IPS-18c (cell line): Measurements from ENCODE around the gene KL.

Experiments used
- H3K4me3 ChIP-seq: 2 replicates; pipeline ENCODE4 v1.7.0; 2013; ENCODE audit warnings: low read depth, mild to moderate bottlenecking, low read length, moderate library complexity; ENCODE audit not compliant: insufficient read depth
- H3K9me3 ChIP-seq: one replicate; pipeline ENCODE4 v1.6.1; 2013; ENCODE audit warnings: mild to moderate bottlenecking, low read length, moderate library complexity; ENCODE audit not compliant: control insufficient read depth, insufficient read depth

KL gene

GRCh38 chr13:33016414-33017322 is at the start of gene KL:
Gene KL (plus strand): TSS chr13:33016423. CDS start chr13:33016441, 18 bp downstream.
- Histone ChIP-seq H3K9me3 (no peaks in the 10 kb centered on the region), H3K4me3 (peak within 1 kb of the TSS; percentile 49)

GRCh38 chr13:32967584-32968182 is 48.5 kb upstream of the KL start:
- Histone ChIP-seq H3K4me3 (no peak overlapping the region), H3K9me3 (no peaks in the 10 kb centered on the region)

- no peaks in the 10 kb centered on the region for H3K9me3 ChIP-seq
- no peak overlapping the region for H3K4me3 ChIP-seq
Measured at GRCh38 chr13:32968316-32968715, 47.9 kb upstream of the KL start.

DNA sequence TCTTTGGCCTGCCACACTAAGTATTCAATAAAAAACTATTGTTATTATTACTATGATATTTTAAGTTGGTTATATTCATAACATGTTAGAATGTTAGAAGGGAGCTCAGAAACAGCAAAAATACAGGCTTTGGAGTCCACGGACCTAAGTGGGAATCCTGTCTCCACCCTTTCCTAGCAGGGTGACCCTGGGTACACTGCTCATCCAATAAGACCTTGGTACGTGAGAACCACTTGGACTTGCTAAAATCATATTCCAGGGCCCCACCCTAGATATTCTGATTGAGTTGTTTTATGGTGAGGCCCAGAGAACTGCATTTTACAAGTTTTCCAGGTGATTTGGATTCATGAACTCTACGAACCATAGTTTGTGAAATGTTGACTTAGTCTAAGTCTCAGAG is 47.4 kb upstream of the KL start:
- H3K4me3 ChIP-seq: no peak overlapping the region
- H3K9me3 ChIP-seq: no peaks in the 10 kb centered on the region

- H3K9me3 ChIP-seq: no peaks in the 10 kb centered on the region
- H3K4me3 ChIP-seq: no peak overlapping the region
Measured at GRCh38 chr13:32969516-32969941, 46.7 kb upstream of the KL start.

DNA sequence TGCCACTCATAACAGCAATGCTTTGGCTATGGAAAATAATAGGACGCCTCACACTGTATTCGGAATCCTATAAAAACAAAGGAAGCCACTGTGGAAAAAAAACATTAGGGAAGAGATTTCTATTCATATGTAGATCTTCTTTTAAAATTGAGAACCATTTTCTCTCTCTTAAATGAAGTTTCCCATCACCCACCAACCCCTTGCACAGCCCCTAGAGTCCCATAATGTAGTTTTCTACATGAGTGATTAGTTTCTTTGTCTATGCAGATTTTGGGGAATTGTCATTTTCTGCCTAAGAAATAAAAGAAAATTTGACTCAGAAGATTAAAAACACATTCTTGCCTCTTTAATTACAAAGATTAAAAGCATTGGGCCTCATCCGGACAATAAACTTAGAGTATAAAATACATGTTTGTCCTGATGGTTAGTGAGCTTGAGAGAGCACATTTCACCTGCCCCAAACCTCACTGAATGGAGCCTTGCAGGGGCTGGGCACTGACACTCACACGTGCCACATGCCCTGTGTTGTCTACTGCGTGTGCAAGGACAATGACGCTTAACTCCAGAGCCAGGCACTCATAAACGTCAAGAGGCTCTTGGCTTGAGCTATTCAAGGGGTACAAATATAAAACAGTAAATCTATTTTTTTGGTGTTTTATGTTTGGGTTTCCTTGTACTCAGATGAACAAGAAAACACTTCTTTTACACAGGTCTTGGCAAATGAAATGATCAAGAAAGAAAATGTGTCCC is 40.0 kb upstream of the KL start:
- Histone ChIP-seq H3K9me3 (no peaks in the 10 kb centered on the region), H3K4me3 (no peak overlapping the region)

GRCh38 chr13:32976912-32977311 is 39.3 kb upstream of the KL start:
- Histone ChIP-seq H3K9me3 (no peaks in the 10 kb centered on the region), H3K4me3 (no peak overlapping the region)

- Histone ChIP-seq H3K9me3 (no peaks in the 10 kb centered on the region), H3K4me3 (no peak overlapping the region)
Measured at GRCh38 chr13:32977321-32977720, 38.9 kb upstream of the KL start.

- no peak overlapping the region for H3K4me3 ChIP-seq
- H3K9me3 ChIP-seq: no peaks in the 10 kb centered on the region
Measured at GRCh38 chr13:32978278-32978677, 37.9 kb upstream of the KL start.

DNA sequence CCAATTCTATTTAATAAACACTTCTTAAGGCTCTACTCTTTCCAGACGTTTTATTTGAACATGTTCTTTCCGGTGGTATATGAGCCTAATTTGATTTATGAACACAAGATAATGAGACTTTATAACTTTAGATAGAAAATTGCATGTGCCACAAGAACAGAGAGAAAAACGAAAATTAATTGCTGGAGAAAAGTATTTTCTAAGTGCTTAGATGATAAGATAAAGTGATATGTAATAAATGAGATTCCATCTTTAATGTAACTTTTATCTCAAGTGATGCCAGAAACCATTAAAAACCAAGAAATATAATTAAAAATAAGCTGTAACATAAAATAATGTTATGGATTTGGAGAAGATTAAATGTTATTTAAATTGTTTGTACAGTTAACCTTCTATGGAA is 33.2 kb upstream of the KL start:
- Histone ChIP-seq H3K4me3 (no peak overlapping the region), H3K9me3 (no peaks in the 10 kb centered on the region)

- no peak overlapping the region for H3K4me3 ChIP-seq
Measured at GRCh38 chr13:32984857-32985626, 31.2 kb upstream of the KL start.

GRCh38 chr13:32986552-32986951 is 29.7 kb upstream of the KL start:
- H3K9me3 ChIP-seq: no peaks in the 10 kb centered on the region

More at GRCh38 chr13:32984857-32985626, 31.2 kb upstream of the KL start:
- no peaks in the 10 kb centered on the region for H3K9me3 ChIP-seq

GRCh38 chr13:32987462-32987861 is 28.8 kb upstream of the KL start:
- H3K4me3 ChIP-seq: no peak overlapping the region

More at GRCh38 chr13:32986552-32986951, 29.7 kb upstream of the KL start:
- no peak overlapping the region for H3K4me3 ChIP-seq

GRCh38 chr13:32988608-32989289 is 27.5 kb upstream of the KL start:
- Histone ChIP-seq H3K9me3 (no peaks in the 10 kb centered on the region), H3K4me3 (no peak overlapping the region)

More at GRCh38 chr13:32987462-32987861, 28.8 kb upstream of the KL start:
- H3K9me3 ChIP-seq: no peaks in the 10 kb centered on the region

GRCh38 chr13:32989290-32989667 is 26.9 kb upstream of the KL start:
- Histone ChIP-seq H3K4me3 (no peak overlapping the region), H3K9me3 (no peaks in the 10 kb centered on the region)

DNA sequence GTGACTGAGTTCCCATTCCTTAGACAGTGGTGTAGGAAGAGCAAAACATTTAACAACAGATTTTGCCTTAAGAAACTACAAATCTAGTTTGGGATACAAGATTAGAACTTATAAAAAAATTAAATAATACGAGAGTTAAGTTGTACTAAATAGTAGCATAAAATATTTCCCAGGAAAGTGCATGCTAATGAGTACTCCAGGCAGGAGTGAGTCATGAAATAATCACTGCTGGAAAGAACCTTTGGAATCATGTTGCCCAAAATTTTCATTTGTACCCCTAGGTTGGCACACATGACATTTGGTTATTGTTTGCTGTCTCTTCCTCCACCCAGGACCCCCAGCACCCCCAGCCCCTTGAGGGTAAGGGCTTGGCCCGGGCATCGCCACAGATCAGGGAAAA is 26.3 kb upstream of the KL start:
- Histone ChIP-seq H3K9me3 (no peaks in the 10 kb centered on the region), H3K4me3 (no peak overlapping the region)

DNA sequence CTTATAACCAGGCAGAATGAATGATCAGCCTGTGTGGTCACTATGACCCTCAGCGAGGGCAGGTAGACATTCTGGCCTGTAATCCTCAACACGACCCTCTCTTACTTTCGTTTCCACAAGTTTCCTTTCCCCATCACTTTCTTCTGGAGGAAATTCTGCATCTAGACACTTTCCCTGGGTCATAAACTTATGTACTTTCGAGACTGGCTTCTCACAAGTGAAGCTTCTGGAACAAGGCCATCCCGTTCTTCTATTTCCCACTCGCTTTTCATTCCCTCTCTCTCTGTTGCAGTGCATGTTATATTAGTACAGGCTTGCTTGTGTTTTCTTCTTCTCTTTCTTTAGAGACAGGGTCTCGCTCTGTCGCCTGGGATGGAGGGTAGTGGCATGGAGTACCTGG is 23.1 kb upstream of the KL start:
- no peaks in the 10 kb centered on the region for H3K9me3 ChIP-seq
- H3K4me3 ChIP-seq: no peak overlapping the region
